Subcutaneous adipose tissue (tissue), 4 donors: ENCODE data around the gene PRKAG1. TPM values are rescaled to one million over a fixed set of nuclear protein-coding genes. Genes with fewer than 3 reads are reported as not detected.

Experiments used
- total RNA-seq, 4 donors: library from RNA; depleted of rRNA; stranded (reverse); fragments of >200 nt; gene quantifications; one replicate each; pipeline ENCODE4 v1.1.0, GENCODE V29; 2016
- TF ChIP-seq, protein P1 (sequence below): fragments of 450-650 bp; IDR thresholded peaks from one replicate; pipeline ENCODE4 v1.5.1; 2016; ENCODE audit warnings: low read depth, mild to moderate bottlenecking, control low read depth, antibody characterized with exemption, moderate library complexity

Gene PRKAG1
- total RNA-seq, 4 donors from 2014 or later = 57.7 to 67.4 (median 59.7) TPM

DNA sequence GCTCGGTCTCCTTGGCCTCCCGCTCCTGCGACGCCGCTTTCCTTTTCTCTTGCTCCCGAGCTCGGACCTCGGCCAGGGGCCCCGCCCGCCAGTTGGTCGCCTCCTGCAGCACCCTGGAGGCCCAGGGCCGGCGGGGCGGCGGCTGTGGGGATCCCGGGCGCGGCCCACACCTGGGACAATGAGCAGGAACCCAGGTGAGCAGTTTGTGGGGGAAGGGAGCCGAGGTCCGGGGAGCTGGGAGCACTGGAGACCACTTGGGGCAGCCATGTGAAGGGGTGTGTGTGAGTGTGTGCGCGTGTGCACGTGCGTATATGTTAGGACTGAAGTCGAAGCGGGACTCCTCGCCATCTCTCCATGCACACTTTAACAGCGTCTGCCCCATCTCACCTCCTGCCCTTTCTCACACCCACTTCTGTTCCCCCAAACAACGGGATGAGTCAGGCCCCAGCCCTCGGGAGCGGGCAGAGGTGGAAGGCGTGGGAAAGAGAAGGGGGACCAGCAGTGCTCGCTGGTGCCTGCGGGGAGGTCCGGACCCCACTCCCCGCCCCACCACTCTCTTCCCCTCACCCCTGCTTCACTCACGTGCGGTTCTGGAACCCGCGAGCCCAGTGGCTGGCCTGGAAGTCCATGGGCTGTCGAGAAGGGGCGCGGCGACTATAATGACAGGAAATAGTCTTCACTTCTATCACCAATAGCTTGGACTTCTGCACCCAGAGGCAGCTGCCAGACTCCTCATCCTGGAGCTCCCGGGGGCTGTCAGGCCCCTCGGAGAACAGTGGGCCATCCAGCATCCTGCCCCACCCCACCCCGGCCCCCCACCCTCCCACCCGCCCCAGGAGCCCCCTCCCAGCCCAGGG lies 19.9 kb downstream of the PRKAG1 start:
- TF ChIP-seq, protein P1, sequence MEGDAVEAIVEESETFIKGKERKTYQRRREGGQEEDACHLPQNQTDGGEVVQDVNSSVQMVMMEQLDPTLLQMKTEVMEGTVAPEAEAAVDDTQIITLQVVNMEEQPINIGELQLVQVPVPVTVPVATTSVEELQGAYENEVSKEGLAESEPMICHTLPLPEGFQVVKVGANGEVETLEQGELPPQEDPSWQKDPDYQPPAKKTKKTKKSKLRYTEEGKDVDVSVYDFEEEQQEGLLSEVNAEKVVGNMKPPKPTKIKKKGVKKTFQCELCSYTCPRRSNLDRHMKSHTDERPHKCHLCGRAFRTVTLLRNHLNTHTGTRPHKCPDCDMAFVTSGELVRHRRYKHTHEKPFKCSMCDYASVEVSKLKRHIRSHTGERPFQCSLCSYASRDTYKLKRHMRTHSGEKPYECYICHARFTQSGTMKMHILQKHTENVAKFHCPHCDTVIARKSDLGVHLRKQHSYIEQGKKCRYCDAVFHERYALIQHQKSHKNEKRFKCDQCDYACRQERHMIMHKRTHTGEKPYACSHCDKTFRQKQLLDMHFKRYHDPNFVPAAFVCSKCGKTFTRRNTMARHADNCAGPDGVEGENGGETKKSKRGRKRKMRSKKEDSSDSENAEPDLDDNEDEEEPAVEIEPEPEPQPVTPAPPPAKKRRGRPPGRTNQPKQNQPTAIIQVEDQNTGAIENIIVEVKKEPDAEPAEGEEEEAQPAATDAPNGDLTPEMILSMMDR = no peak

DNA sequence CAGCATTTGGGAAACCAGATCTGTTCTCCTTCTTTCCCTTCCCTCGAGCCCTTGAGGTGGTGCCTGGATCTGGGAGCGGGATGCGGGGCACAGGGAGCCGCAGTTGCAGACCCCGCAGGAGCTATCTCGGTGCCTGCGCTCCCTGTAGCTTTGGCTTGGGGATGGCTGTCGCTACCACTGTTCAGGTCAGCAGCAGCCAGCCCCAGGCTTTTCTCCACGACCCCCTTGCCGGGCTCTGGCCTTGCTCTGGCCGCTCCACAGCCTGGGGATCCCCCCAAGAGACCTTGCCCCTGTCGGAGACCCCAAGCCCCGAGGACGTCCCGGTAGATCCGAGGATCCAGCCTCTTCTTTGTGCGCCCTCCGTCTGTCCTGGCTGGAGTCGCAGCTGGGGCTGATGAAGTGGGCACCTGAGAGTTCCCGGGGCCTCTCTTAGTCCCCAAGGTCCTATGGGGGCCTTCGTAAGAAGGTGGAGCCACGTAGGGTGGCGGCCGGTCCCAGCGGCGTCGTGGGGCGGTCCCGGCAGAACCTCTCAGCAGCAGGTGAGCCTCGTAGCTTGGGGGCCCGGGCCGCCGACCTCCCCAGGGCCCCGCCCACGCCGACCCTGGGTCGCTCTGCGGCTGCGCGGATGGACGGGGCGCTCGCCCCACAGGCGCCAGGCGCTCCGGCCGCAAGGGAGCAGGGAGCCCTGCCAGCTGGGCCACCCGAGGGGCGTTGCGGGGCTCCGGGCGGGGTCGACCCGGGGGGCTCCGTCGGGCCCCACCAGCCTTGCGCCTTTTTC lies 20.7 kb downstream of the PRKAG1 start:
- TF ChIP-seq, protein P1 = no peak

GRCh38 chr12:48996794-48997718 lies 21.5 kb downstream of the PRKAG1 start:
- TF ChIP-seq, protein P1 = no peak

GRCh38 chr12:48995086-48995879 lies 23.3 kb downstream of the PRKAG1 start:
- TF ChIP-seq, protein P1 = no peak

DNA sequence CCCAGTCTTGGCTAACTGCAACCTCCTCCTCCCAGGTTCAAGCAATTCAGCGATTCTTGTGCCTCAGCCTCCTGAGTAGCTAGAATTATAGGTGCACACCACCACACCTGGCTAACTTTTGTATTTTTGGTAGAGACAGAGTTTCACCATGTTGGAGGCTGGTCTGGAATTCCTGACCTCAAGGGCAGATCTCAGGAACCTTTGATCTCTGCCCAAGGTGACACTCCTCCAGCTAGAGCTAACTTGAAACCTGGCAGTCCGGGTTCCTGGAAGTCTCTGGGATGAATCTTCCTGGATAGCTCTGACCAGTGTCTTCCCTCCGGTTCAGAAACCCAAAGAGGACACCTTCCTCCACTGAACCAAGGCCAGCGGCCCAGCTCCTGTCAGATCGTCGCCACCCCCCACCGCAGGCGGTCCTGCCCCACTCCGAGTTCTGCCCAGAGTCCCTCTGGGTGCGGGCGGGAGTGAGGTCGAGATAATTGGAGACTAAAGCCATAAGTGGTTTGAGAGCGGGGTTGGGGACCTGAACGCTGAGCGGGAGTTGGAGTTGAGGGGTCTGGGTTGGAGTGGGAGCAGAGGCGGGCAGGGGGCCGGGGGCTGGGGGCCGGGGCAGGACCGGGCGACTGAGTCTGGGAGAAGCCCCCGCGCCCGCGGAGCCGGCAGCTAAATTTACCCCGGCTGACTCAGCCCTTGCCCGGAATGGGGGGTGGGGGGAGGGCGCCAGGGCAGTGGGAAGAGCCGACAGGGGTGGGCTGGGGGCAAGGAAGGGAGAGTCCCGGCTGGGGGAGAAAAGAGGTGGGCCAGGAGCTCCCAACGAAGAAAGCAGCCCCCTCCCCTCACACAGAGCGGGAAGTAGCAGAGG lies 24.1 kb downstream of the PRKAG1 start:
- TF ChIP-seq, protein P1 = no peak

DNA sequence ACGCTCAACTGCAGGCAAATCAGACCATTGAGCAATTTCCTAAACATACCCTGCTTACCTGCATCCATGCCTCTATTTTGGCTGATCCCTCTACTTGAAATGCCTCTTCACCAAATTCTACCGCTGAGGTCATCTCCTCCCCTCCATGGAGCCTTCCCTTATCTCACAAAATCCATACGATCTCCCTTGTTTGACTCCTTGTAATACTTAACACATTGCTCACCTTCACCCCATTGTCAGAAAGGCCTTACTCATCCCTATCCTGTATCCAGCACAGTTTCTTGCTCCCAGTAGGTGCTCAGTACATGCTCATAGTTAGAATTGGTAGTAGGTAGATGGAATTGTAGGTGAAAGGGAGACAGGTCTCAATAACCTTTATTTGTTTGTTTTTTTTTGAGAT lies 24.8 kb downstream of the PRKAG1 start:
- TF ChIP-seq, protein P1 = no peak
